GM19328 (cell line): ENCODE data around the gene TRAPPC3L.

Experiments
- ATAC-seq: cut with Tn5 transposase; IDR thresholded peaks from one replicate; pipeline ENCODE4 v1.9.1; 2021; ENCODE audit warnings: mild to moderate bottlenecking, moderate library complexity; ENCODE audit not compliant: unreplicated experiment

TRAPPC3L gene

DNA sequence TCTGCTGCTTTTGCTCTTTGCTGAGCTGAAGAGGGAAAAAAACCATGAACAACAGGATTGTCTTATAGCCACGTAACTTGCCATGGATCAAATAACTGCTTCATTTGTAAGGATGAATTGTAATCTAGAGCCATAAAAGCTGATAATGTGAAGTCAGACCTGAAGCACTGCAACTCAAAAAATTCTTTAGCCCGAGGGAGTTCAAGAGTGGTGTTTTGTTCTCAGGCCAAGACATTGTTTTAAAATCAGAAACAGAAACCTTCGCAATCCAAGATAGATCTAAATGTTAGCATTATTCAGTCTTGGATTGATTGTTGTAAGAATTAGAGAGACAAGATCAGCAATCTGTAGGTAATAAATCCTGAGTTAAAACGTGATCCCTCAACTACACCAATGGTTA is at the start of gene TRAPPC3L:
Gene TRAPPC3L (minus strand): TSS at position 34 of the 400 bp plus-strand sequence. CDS start 170 bp downstream, outside the sequence.
- ATAC-seq = no peak

DNA sequence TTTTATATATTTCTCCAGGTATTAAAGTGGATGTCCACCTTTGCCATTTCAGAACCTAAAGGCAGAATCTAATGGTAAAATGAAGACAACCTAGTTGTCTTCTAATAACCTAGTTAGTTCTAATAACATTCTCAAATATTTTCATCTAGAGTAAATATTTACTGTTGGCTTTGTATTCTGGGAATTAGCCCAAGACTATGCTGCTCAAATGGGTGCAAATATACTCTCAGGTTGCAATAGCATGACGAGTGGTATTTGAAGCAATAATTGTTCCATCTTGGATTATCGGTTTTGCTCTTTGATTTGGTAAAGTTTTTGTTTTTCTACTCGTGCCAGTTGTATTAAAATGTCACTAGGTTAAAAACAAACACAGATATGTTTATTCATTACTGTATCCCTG is 49.8 kb upstream of the TRAPPC3L start:
- ATAC-seq = no peak

DNA sequence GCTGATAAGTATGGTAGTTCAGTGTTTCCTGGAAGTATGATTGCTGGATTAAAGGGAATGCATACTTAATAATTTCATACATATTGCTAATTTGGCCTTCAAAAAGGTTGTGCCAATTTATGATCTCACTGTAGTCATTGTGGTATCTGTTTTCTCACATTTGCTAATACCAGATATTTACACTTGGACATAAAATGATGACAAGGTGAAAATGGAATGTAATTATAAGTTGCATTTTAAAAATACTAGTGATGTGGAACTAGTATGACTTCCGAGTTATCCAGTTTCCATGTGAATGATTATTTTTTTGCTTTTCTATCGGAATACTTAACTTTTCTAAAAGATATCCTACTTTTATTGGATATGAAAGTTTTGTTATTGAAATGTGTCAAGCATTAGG is 41.3 kb upstream of the TRAPPC3L start:
- ATAC-seq = no peak

DNA sequence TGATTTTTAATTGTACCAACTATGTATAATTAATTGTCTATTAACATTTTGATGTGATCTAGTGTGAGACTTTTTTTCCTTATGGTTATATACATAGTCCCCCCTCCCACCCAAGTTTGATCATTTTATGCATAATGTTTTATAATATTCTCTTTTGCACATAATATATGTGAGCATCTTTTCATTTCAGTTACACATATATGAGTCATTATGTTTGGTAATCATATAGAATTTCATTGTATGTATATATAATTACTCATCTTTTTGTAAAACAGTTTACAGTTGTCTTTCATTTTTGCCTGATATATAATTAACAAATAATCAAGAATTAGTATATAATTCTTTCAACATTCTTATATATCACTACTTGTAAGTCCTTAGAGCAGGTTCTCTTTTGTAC is 40.8 kb upstream of the TRAPPC3L start:
- ATAC-seq = no peak

DNA sequence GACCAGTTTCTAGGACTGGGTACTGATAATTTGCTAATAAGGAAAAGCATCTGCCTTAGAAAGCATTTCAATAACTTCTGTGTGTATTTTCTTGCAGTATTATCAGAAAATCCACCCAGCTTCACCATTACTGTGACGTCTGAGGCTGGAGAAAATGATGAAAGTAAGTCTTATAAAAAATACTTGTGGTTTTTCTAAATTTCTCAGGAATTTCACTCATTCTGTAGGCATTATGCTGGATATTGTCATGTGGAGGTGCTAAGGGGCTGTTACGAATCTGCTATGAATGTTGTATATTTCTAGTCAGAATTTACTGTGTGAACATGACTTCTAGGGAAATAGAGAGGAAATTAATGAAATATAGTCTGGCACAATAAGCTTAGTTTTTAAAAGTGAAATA is 34.7 kb upstream of the TRAPPC3L start:
- no peak for ATAC-seq

DNA sequence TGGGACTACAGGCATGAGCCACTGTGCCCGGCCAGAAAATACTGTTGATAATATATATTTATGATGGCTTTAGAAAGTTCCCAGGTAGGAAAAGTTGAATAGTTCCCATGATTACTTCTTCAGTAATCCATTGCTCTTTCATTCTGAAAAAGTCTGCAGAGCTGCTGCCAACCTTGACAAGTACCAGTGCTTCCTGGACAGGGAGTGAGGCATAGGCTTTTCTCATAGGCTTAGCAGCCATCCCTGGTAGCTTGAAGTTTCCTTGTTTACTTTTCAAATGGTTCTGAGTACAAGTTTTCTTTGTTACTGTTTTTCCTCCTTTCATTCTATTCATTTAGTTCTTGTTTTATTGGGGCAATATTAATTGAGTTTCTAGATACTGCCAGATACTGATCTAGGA is 33.7 kb upstream of the TRAPPC3L start:
- no peak for ATAC-seq

DNA sequence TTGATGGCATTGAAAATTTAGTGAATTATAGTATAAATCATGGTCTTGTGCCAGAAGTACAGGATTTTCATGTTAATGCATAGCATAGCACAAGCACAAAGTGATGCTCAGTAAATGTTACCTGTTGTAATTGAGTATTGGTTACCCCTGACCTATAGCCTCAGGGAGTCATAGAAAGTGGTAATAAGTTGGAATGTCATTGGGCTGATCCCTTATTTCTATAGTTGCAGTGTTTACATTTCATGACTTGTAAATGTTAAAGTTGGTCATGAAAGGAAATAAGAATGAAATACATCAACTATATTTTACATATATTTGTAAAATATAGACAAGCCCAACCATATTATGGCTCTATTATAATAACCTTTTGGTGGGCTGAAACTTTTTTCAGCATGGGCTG is 32.9 kb upstream of the TRAPPC3L start:
- no peak for ATAC-seq

DNA sequence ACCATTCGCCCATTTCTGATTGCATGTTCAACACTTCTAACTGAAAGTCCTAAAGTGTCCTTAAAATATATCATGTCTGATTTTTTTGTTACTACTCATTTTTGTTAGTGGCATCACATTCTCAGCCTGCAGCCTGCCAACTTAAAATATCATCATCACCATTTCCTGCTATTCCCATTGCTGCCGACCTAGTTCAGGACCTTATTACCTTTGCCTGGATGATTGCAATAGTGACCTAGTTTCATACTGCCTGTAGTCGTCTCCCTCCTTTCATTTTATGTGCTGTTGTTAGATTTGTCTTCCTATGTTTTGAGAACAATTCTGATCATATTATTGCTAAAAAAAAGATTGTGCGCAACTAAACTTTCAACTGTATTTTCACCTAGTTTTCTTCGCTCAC is 32.0 kb upstream of the TRAPPC3L start:
- ATAC-seq = no peak

DNA sequence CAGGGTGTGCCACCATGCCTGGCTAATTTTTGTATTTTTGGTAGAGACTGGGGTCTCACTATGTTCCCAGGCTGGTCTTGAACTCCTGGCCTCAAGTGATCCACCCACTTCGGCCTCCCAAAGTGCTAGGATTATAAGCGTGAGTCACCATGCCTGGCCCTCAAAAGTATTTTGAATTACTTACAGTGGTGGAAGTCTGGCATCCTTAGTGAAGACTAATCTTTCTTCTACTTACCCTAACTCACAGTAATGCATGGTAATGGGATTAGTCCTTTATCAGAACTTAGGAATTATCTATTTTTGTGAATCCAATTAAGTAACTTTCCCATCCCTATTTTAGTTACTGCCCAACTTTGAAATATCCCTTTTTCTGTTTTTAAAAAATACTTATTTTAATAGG is 29.7 kb upstream of the TRAPPC3L start:
- no peak for ATAC-seq

DNA sequence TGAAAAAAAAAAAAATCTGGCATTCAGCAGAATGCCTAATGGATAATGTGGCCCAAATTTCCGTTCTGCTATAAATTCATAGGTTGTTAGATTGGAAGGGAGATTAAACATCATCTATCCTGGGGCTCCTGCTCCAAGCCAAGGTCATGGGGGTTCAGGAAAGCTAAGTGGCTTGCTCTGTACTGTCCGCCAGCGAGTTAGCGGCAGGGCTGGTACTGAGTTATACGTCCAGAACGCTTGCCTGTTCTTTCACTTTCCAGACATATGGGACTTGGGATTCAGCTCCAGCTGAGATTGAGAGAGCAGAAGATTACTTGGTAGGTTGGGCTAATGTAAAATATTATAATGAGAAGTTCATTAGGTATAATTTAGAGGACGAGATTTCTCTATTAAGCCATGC is 26.7 kb upstream of the TRAPPC3L start:
- no peak for ATAC-seq

DNA sequence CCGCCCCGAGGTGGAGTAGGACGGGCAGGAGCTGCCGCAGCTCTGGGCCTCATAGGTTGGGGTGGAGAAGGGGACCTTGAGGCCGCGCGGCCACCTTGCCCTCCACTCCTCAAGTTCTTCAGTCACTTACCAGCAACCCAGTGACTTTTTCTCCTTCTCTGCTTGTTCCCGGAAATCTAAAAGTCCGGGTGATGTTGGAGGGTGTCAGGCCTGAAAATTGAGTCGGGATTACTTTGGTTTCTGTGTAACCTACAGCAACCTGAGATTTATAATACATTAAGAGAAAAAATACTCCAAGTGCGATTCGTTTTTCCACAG is 26.2 kb upstream of the TRAPPC3L start:
- no peak for ATAC-seq

DNA sequence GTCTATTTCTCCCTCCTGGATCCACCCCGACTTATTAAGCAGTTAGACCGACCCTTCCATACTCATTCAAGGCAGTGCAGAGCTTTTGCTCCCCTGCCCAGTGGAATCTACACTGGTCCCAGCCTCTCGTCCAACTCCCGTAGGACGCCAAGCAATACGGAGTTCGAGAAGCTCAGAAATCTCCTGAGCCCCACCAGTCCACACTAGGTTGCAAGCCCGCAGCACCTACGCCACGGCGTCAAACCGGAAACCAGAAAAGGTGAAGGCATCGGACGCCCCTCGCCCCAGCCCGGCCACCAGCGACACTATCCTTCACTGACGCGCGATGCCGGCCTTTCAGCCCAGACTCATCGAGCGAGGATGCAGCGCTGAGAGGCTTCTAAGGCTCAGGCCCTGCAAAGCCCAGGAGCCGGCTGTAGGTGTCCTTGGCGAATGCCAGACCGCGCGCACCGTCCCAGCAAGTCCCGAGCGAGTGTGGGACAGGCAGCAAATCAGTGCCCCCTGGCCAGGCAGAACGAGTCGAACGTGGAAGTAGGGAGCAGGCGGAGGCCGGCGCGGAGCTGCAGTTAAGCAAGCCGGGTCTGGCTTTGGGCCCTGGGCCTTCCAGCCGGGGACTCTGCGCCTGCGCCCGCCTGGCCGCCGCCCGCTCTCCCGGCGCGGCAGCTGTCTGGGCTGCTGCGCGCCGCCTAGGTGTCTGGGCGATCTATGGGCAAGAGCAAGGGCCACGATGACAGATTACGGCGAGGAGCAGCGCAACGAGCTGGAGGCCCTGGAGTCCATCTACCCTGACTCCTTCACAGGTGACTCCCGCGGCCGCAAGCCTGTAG is 25.6 kb upstream of the TRAPPC3L start, which contains the start of gene RWDD1:
Gene RWDD1 (plus strand): TSS at position 649 of the 827 bp plus-strand sequence. CDS start 79 bp downstream, at position 728.
- peak; percentile 89 for ATAC-seq

DNA sequence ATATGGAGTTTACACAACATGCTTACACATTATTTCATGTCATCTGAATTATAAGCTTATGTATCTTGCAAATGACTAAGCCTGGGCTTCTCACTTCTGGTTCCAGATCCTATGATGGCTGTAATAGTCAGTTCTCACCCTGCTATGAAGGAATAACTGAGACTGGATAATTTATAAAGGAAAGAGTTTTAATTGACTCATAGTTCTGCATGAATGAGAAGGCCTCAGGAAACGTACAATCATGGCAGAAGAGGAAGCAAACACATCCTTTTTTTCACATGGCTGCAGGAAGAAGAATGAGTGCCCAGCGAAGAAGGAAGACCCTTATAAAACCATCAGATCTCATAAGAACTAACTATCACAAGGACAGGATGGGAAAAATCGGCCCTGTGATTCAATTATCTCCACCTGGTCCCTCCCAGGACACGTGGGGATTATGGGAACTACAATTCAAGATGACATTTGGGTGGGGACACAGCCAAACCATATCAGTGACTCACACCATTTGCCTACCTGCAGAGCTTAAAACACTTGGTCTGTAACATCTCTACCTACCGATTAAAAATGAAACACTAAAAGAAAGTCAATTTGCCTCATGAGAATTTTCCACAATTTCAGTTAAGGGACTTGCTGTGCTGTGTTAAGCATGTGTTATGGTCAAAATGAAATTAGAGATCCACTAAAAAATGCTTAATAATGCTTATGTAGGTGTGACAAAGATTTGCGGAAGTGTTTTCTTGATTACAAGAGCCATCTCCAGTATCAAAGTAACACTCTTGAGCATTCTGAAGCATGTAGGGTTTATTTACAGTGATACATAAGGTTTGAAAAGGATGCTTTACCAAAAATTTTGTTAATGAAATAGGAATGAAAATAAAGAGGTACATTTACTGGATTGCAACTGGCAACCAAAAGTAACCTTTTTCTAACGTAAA is 23.6 kb upstream of the TRAPPC3L start:
- ATAC-seq = no peak

DNA sequence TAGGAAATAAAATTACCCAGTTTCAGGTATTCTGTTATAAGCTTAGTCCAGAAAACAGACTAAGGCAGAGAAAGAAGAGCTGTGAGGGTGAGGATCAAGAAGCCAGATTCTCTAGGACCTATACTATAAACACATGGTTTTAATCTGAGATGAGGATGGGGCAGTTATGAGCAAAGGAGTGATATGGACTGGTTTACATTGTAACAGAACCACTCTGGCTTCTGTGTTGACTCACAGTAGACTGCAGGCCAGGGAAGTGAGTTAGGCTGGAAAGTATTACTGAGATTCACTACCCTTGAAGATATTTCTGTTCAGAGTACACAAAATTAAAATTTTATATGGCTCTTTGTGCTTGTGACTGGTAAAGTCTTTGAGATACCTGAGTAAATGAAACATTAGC is 22.6 kb upstream of the TRAPPC3L start:
- no peak for ATAC-seq

DNA sequence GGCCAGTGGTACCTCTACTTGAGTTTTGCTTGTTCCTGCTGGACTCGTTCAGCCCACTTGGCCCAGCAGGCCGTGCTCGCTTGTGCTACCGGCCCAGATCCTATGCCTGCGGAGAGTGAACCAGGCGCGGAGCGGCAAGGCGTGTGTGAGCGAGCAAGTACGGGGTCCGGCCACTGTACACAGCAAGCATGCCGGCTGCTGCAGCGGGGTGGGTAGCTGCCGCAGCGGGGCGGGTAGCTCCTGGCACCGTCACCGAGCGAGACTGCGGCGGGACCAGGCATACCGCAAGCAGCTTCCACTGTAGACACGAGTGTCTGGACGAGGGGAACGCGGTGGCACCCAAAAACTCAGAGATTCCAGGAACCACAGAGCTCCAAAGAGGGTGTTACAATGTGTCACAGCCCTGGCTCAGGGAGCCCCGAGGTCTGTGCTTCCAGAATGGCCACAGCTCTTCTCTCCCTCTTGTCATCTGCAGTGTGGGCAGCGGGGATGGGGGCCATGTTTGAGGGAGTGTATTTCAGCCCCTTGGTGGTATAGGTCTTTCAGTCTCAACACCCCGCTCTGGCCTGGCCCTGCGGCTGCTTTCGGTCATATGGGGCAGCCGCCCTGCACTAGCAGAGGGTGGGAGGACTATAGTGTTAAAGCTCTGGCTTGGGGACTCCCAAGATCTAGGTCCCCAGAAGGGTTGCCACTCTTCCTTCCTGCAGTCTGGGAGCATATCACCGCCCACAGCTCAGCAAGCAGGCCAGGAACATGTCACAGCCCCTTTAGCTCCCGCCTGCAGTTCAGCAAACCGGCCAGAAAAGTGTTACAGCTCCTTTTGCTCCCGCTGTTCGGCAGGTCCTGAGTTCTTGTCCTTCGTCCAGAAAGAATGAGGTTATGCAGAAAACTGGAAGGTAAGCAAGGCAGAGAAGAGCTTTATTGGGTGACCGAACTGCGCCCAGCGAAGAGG is 19.7 kb upstream of the TRAPPC3L start:
- ATAC-seq = no peak

DNA sequence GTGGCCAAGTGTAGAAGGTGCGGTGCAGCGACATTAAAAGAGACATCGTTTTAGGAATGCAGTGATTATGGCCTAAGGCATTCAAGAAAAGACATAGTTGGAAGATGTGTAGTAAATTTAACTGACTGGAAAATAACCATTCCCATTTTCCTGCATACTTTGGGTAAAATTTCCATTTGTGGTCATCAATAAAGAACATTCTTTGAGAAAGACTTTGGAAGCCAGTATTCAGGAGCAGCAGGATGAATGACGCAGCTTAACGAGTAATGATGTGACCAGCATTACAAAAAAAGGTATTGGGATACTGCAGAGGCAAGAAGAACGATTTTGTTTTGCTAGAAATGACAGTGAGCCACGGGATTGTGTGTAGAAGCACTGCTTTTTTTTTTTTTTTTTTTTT is 18.8 kb upstream of the TRAPPC3L start:
- ATAC-seq = no peak

DNA sequence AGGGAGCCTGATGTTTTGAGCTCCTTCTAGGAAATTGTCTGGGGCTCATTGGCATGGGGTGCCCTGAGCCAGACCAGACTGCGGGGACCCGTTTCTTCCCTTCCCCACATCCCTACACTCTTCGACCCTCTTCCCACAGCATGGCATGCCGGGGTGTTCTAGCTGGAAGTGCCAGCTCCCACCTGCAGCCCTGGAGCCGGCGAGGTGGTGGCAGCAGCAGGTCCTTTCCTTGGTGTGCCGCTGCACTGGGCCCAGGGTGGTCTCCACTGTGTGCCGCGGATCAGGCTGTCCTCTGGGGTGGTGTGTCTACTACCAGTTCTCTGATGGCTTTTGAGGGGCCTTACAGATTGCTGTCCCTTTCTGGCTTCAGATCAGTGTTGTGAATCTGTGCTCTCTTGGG is 18.3 kb upstream of the TRAPPC3L start:
- ATAC-seq = no peak

DNA sequence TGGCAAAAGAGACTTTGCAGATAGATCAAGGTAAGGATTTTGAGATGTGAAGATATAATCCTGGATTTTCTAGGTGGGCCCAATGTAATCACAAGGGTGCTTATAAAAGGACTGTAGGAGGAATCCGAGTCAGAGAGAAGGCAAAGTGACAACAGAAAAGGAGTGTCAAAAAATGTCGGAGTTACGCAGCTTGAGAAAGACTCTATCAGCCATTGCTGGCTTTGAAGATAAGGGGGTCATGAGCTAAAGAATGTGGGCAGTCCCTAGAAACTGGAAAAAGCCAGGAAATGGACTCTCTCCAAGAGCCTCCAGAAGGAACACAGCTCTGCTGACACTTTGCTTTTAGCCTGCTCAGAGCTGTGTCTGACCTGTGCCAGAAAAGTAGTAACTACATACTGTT is 17.1 kb upstream of the TRAPPC3L start:
- ATAC-seq = no peak

DNA sequence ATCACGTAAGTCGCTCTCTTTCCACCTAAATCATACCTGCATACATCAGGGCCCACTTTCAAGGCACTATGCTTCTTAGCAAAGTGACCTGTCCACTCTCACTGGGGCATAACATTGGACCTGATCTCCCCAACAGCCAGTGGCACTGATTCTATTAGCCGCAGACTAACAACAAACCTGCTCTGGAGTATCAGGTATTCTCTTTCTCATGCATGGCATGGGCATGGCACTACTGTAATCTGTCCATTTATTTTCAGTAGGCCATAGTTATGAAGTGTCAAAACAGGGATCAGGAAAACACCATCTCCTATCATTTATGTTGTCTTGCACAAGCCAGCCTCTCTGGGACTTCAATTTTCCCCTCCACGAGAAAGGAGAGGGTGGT is 16.5 kb upstream of the TRAPPC3L start:
- ATAC-seq = no peak

DNA sequence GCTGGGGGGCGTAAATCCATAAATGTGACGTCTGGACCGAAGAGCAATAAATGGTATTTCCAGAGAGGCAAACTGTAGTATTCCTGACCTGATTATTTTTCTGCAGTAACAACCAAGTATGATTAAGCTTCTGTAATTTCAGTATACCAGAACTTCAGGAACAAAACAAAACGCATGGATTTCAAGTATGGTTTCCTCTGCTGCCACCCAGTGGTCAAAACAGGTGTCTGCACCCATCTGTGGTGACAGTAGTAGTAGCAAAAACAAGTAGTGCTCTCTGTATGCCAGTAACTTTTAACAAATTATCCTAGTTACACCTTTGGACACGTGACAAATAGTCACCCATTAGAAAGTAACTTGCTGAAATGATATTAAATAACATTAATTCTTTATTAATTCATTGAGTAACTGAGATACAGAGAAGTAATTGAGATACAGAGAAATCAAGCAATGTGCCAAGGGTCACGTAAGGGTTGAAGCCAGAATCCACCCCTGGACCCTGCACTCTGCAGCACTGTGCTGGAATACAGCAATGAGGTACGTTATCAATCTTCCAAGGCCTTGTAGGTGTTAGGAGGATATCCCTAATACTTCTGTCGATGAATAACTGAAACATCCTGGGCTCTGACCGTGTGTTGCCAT is 16.0 kb upstream of the TRAPPC3L start:
- peak; percentile 47 for ATAC-seq
